ENCODE results near the gene IFNA2. TPM values are rescaled to one million over a fixed set of nuclear protein-coding genes. Genes with fewer than 3 reads are reported as not detected.
A peak's percentile ranks its signal among the peaks of the same experiment; 100 is the strongest.
"Not testable (repeated sequence)": the region's sequence is repeated elsewhere in the genome, so short reads cannot be mapped to it uniquely, and the experiment has no call there.

Gene IFNA2
- total and polyA plus RNA-seq, 5 donors, result not detected

GRCh38 chr9:21371467-21371866, 13.7 kb downstream of the IFNA2 start:
- DNase-seq; H3K27ac ChIP-seq (ENCODE audit: low read length); H3K9me3 ChIP-seq (ENCODE audit: control insufficient read depth, low read length); H3K4me3 ChIP-seq (ENCODE audit: low read length); intact Hi-C loops (cut with DNase I); H3K27me3 ChIP-seq (ENCODE audit: control insufficient read depth, insufficient read depth); ATAC-seq; H3K4me1 ChIP-seq (ENCODE audit: control insufficient read depth, insufficient read depth, low read length): not testable (repeated sequence)
- WGBS, result 55% methylated on average over 4 of the region's 4 CpGs

- WGBS, result 84% methylated on average over 3 of the region's 3 CpGs
- no peak within 1 kb of the TSS for H3K27ac ChIP-seq (ENCODE audit: low read length)
- intact Hi-C loops (cut with DNase I), result no loop called here
- no peaks in the 10 kb centered on the region for H3K4me1 ChIP-seq (ENCODE audit: control insufficient read depth, insufficient read depth, low read length)
- H3K4me3 ChIP-seq (ENCODE audit: low read length), result no peak within 1 kb of the TSS
- no peaks in the 10 kb centered on the region for H3K9me3 ChIP-seq (ENCODE audit: control insufficient read depth, low read length)
- H3K27me3 ChIP-seq (ENCODE audit: control insufficient read depth, insufficient read depth), result no peaks in the 10 kb centered on the region
- DNase-seq (no peak), ATAC-seq (no peak)
These were observed 17.2 kb downstream of the IFNA2 start, which contains the start of gene IFNA13 for GRCh38 chr9:21367957-21368356. Gene IFNA13, minus strand, starts transcription at chr9:21368057. Its CDS starts 47 bp downstream, at chr9:21368010.

DNA sequence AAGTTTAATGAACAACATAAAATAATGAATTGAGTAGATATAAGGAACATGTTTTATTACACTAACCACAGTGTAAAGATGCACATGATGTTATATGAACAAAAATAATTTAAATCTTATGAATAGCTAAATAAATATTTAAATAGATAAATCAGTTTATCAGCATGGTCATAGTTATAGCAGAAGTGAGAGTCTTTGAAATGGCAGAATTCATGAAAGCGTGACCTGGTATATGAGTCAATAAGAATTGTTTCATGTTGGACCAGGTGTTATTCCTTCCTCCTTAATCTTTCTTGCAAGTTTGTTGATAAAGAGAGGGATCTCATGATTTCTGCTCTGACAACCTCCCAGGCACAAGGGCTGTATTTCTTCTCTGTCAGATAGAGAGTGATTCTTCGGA, 18.0 kb downstream of the IFNA2 start:
- H3K4me1 ChIP-seq (ENCODE audit: control insufficient read depth, insufficient read depth, low read length); H3K27ac ChIP-seq (ENCODE audit: low read length); H3K9me3 ChIP-seq (ENCODE audit: control insufficient read depth, low read length); ATAC-seq; intact Hi-C loops (cut with DNase I); DNase-seq; H3K27me3 ChIP-seq (ENCODE audit: control insufficient read depth, insufficient read depth); H3K4me3 ChIP-seq (ENCODE audit: low read length): not testable (repeated sequence)
- WGBS, result 96% methylated on average over 1 of the region's 2 CpGs

- H3K27ac ChIP-seq (ENCODE audit: low read length), result no peak overlapping the region
- H3K4me1 ChIP-seq (ENCODE audit: control insufficient read depth, insufficient read depth, low read length), result no peaks in the 10 kb centered on the region
- DNase-seq (no peak), ATAC-seq (no peak)
- H3K9me3 ChIP-seq (ENCODE audit: control insufficient read depth, low read length), result no peaks in the 10 kb centered on the region
- H3K27me3 ChIP-seq (ENCODE audit: control insufficient read depth, insufficient read depth), result no peaks in the 10 kb centered on the region
- no peak overlapping the region for H3K4me3 ChIP-seq (ENCODE audit: low read length)
- 87% methylated on average over 8 of the region's 8 CpGs for WGBS
- intact Hi-C loops (cut with DNase I), result no loop called here
These were observed 22.9 kb downstream of the IFNA2 start for GRCh38 chr9:21362287-21362686.

DNA sequence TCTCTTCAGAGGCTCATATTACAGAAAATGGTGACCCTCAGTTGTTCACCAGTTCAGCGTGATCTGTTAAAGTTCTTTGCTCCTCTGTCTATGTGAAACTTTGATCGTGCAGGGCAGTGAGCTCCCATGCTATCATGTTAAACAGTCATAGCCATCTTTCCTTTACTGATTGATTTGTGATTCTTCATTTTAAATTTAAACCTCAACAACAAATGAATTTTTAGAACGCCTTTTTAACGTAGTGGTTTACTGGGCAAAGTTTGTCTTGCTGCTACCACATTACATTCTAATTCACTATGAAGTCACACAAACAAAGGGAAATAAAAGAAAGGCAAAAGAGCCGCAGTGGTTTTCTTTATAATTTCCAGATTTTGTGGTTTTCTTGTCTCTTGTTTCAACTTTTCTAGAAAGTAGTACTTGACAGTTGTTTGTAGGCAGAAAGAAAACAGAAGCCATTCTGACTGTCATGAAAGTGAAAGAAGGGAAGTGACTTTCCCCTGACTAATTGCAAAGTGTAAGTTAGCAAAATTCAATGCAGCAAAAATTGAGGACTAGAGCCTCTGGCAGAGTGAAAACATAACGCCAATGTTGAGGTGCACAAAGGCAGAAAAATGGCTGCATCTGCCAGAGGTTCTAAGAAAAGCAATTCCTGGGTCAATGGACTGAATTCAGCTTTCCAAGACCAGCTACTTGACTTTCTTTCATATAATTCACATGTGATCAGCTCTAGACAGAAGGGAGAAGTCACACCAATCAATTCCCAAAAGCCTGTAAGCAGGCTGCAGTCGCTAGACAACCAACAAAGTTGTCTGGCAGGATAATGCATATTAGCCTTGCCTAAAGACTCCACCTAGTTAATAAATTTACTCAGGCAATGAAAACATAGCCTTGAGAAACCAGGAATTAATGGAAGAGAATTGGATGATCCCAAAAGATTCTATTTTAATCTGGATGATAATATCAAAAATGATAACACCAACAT, 27.4 kb downstream of the IFNA2 start:
- intact Hi-C loops (cut with DNase I), result no loop called here

GRCh38 chr9:21350787-21351186, 34.4 kb downstream of the IFNA2 start, which contains the start of gene IFNA6:
Gene IFNA6, minus strand, starts transcription at chr9:21350887. Its CDS starts 0 bp downstream, at chr9:21350887.
- H3K27ac ChIP-seq (ENCODE audit: low read length), result no peak within 1 kb of the TSS
- 88% methylated on average over 1 of the region's 1 CpG for WGBS
- no peaks in the 10 kb centered on the region for H3K9me3 ChIP-seq (ENCODE audit: control insufficient read depth, low read length)
- no peaks in the 10 kb centered on the region for H3K27me3 ChIP-seq (ENCODE audit: control insufficient read depth, insufficient read depth)
- H3K4me1 ChIP-seq (ENCODE audit: control insufficient read depth, insufficient read depth, low read length), result no peaks in the 10 kb centered on the region
- no peak within 1 kb of the TSS for H3K4me3 ChIP-seq (ENCODE audit: low read length)
- intact Hi-C loops (cut with DNase I), result no loop called here
- ATAC-seq (no peak), DNase-seq (no peak)

More for the DNA sequence above, 27.4 kb downstream of the IFNA2 start:
- no peak for DNase-seq
- Histone ChIP-seq H3K4me1 (ENCODE audit: control insufficient read depth, insufficient read depth, low read length) (no peaks in the 10 kb centered on the region), H3K9me3 (ENCODE audit: control insufficient read depth, low read length) (no peaks in the 10 kb centered on the region), H3K4me3 (ENCODE audit: low read length) (no peak overlapping the region), H3K27ac (ENCODE audit: low read length) (no peak overlapping the region), H3K27me3 (ENCODE audit: control insufficient read depth, insufficient read depth) (no peaks in the 10 kb centered on the region)
- ATAC-seq, result no peak
- 70% methylated on average over 7 of the region's 7 CpGs for WGBS

DNA sequence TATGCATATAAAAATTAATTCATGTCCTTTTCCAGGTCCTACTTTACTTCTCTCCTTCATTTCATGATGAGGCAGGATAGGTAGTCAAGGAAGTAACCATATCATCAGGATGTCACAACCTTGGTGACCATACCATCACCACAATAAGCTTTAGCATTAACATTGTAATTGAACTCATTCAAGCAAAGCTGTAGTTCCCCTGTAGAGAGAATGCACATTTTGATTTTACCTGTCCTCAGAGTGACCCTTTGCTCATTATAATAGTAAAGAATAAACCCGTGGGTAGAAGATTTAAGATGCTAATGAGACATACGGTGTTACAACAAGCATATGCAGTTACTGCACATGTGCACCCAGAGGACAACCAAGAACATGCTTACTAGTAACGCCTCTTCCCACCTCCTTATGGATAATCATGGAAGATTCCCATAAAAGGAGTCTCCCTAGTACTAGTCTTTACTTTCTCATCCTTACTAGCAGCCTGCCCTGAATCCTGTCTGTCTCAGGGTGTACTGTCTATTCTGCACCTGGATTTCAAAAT, 36.7 kb downstream of the IFNA2 start:
- Histone ChIP-seq H3K27me3 (ENCODE audit: control insufficient read depth, insufficient read depth) (no peaks in the 10 kb centered on the region), H3K27ac (ENCODE audit: low read length) (no peak overlapping the region), H3K4me1 (ENCODE audit: control insufficient read depth, insufficient read depth, low read length) (no peaks in the 10 kb centered on the region), H3K9me3 (ENCODE audit: control insufficient read depth, low read length) (no peaks in the 10 kb centered on the region), H3K4me3 (ENCODE audit: low read length) (no peak overlapping the region)
- no peak for ATAC-seq
- DNase-seq, result no peak
- intact Hi-C loops (cut with DNase I), result no loop called here
- 70% methylated on average over 3 of the region's 3 CpGs for WGBS

DNA sequence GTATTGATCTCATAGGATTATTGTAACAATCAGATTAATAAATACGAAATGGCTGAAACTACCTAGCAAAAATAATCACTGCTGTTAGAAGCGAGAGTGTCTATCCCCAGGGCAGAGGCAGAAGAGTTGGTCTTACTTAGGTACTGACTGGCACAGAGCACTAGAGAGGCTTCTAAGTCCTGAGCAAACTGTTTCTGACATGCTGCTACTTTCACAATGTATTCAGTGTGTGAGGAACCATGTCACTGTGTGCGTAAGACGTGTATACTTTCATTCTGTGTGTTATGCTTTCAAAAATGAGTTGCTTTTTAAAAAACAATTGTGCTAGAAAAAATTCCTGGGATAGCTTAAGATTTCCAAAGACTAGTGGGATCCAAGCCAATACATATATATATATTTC, 44.5 kb downstream of the IFNA2 start:
- DNase-seq (no peak), ATAC-seq (no peak)
- H3K4me1 ChIP-seq (ENCODE audit: control insufficient read depth, insufficient read depth, low read length), result no peaks in the 10 kb centered on the region
- H3K4me3 ChIP-seq (ENCODE audit: low read length), result no peak overlapping the region
- no peaks in the 10 kb centered on the region for H3K9me3 ChIP-seq (ENCODE audit: control insufficient read depth, low read length)
- intact Hi-C loops (cut with DNase I), result no loop called here
- no peak overlapping the region for H3K27ac ChIP-seq (ENCODE audit: low read length)
- 86% methylated on average over 4 of the region's 4 CpGs for WGBS
- H3K27me3 ChIP-seq (ENCODE audit: control insufficient read depth, insufficient read depth), result no peaks in the 10 kb centered on the region

GRCh38 chr9:21336457-21336856, 48.7 kb downstream of the IFNA2 start:
- intact Hi-C loops (cut with DNase I), result loop anchor here in 1 of 4 donors (10.0 kb wide), 1 partner anchor 468 kb away; the partner anchor contains the start of gene MTAP
- no peak for DNase-seq
- H3K27me3 ChIP-seq (ENCODE audit: control insufficient read depth, insufficient read depth), result no peaks in the 10 kb centered on the region
- H3K9me3 ChIP-seq (ENCODE audit: control insufficient read depth, low read length), result no peaks in the 10 kb centered on the region
- H3K4me1 ChIP-seq (ENCODE audit: control insufficient read depth, insufficient read depth, low read length), result peaks cover 12% of the 10 kb centered on the region
- no peak overlapping the region for H3K27ac ChIP-seq (ENCODE audit: low read length)
- no peak overlapping the region for H3K4me3 ChIP-seq (ENCODE audit: low read length)
- no peak for ATAC-seq

GRCh38 chr9:21334701-21335632, 50.2 kb downstream of the IFNA2 start, which contains the start of gene KLHL9:
Gene KLHL9, minus strand, starts transcription at chr9:21335404. Its CDS starts 545 bp downstream, at chr9:21334859.
- Histone ChIP-seq H3K9me3 (ENCODE audit: control insufficient read depth, low read length) (no peaks in the 10 kb centered on the region), H3K27ac (ENCODE audit: low read length) (peak within 1 kb of the TSS; percentile 72), H3K4me1 (ENCODE audit: control insufficient read depth, insufficient read depth, low read length) (peaks cover 12% of the 10 kb centered on the region), H3K27me3 (ENCODE audit: control insufficient read depth, insufficient read depth) (no peaks in the 10 kb centered on the region), H3K4me3 (ENCODE audit: low read length) (peak within 1 kb of the TSS; percentile 83)
- intact Hi-C loops (cut with DNase I), result loop anchor here in 1 of 4 donors (10.0 kb wide), 1 partner anchor 470 kb away; the partner anchor contains the start of gene MTAP
- peak; percentile 100 for ATAC-seq
- peak; percentile 96 to 98 (median 97) for DNase-seq
- WGBS, result under 1% methylated on average over 55 of the region's 55 CpGs

Measured in right cardiac atrium (tissue), 5 donors.